Renal cortex interstitium (tissue), 15 donors: Measurements from ENCODE around the gene TMEM132A. TPM values are rescaled to one million over a fixed set of nuclear protein-coding genes. Genes with fewer than 3 reads are reported as not detected.

Experiments used
- DNase-seq, 11 donors: peaks; one replicate each; pipeline ENCODE4 v3.0.0-alpha.2; 2013; ENCODE audit warnings: low read depth in 9 of 11, low spot score in 4 of 11; ENCODE audit errors: extremely low read depth in 1 of 11
- long read RNA-seq, 16 experiments: transcript quantifications; one replicate each; lab custom pipeline, GENCODE V29; 2026
- polyA plus RNA-seq, 3 donors: library from polyadenylated mRNA; unstranded; fragments of 120-200 nt; gene quantifications; one replicate each; pipeline ENCODE4 v1.2.1, GENCODE V29; 2013; ENCODE audit not compliant: insufficient read length in 3 of 3

Gene TMEM132A
- 10 to 100 TPM; 49.2 to 90.8 (median 83.4) TPM for polyA plus RNA-seq
- long read RNA-seq, donor 1, partial matches to known transcripts: 0 of 3 reads
- long read RNA-seq, donor 1, other reads (novel, unspliced or antisense): 0 of 3 reads
- long read RNA-seq, donor 2, partial matches to known transcripts: 6 of 8 reads
- long read RNA-seq, donor 2, other reads (novel, unspliced or antisense): 0 of 8 reads
- long read RNA-seq, donor 3, transcript TMEM132A-202 (11 exons, 3,346 nt): major isoform, 8 of 20 reads
- long read RNA-seq, donor 3, transcript TMEM132A-201 (11 exons, 3,480 nt): minor isoform, 7 of 20 reads
- long read RNA-seq, donor 3, partial matches to known transcripts: 5 of 20 reads
- long read RNA-seq, donor 3, other reads (novel, unspliced or antisense): 0 of 20 reads
- long read RNA-seq, donor 4, transcript TMEM132A-201 (11 exons, 3,480 nt): major isoform, 5 of 8 reads
- long read RNA-seq, donor 4, partial matches to known transcripts: 0 of 8 reads
- long read RNA-seq, donor 4, other reads (novel, unspliced or antisense): 0 of 8 reads
- long read RNA-seq, donor 5: 0 reads
- long read RNA-seq, donor 6, partial matches to known transcripts: 0 of 2 reads
- long read RNA-seq, donor 6, other reads (novel, unspliced or antisense): 0 of 2 reads
- long read RNA-seq, donor 7, partial matches to known transcripts: 0 of 5 reads
- long read RNA-seq, donor 7, other reads (novel, unspliced or antisense): 0 of 5 reads
- long read RNA-seq, donor 8, transcript TMEM132A-202 (11 exons, 3,346 nt): major isoform, 6 of 26 reads
- long read RNA-seq, donor 8, partial matches to known transcripts: 13 of 26 reads
- long read RNA-seq, donor 8, other reads (novel, unspliced or antisense): 0 of 26 reads
- long read RNA-seq, donor 9, transcript TMEM132A-202 (11 exons, 3,346 nt): major isoform, 5 of 17 reads
- long read RNA-seq, donor 9, partial matches to known transcripts: 12 of 17 reads
- long read RNA-seq, donor 9, other reads (novel, unspliced or antisense): 0 of 17 reads
- long read RNA-seq, donor 10, partial matches to known transcripts: 6 of 8 reads
- long read RNA-seq, donor 10, other reads (novel, unspliced or antisense): 0 of 8 reads
- long read RNA-seq, donor 11, transcript TMEM132A-202 (11 exons, 3,346 nt): major isoform, 7 of 8 reads
- long read RNA-seq, donor 11, partial matches to known transcripts: 0 of 8 reads
- long read RNA-seq, donor 11, other reads (novel, unspliced or antisense): 0 of 8 reads
- long read RNA-seq, donor 12, partial matches to known transcripts: 0 of 2 reads
- long read RNA-seq, donor 12, other reads (novel, unspliced or antisense): 0 of 2 reads
- long read RNA-seq, donor 13: 0 reads
- long read RNA-seq, donor 14, transcript TMEM132A-202 (11 exons, 3,346 nt): major isoform, 5 of 23 reads
- long read RNA-seq, donor 14, partial matches to known transcripts: 13 of 23 reads
- long read RNA-seq, donor 14, other reads (novel, unspliced or antisense): 0 of 23 reads
- long read RNA-seq, donor 15, partial matches to known transcripts: 0 of 1 reads
- long read RNA-seq, donor 15, other reads (novel, unspliced or antisense): 0 of 1 reads
- long read RNA-seq, donor 16, transcript TMEM132A-202 (11 exons, 3,346 nt): minor isoform, 10 of 27 reads
- long read RNA-seq, donor 16, transcript TMEM132A-201 (11 exons, 3,480 nt): major isoform, 11 of 27 reads
- long read RNA-seq, donor 16, partial matches to known transcripts: 5 of 27 reads
- long read RNA-seq, donor 16, other reads (novel, unspliced or antisense): 0 of 27 reads

GRCh38 chr11:60924110-60924905 is at the start of gene TMEM132A:
TMEM132A (plus strand) TSS chr11:60924460; CDS start chr11:60924634, 174 bp downstream.
- peak in 3 of 11 donors; percentile 61 to 72 (median 66) for DNase-seq

- no peak for DNase-seq
These were observed 48.7 kb upstream of the TMEM132A start for GRCh38 chr11:60875366-60876167.

- no peak for DNase-seq
These were observed 48.1 kb upstream of the TMEM132A start for GRCh38 chr11:60876168-60876485.

- DNase-seq: no peak
These were observed 45.8 kb upstream of the TMEM132A start for GRCh38 chr11:60878245-60879101.

- DNase-seq: no peak
These were observed 45.2 kb upstream of the TMEM132A start for GRCh38 chr11:60879104-60879503.

- DNase-seq: no peak
These were observed 44.2 kb upstream of the TMEM132A start for GRCh38 chr11:60879971-60880588.

- no peak for DNase-seq
These were observed 43.5 kb upstream of the TMEM132A start for GRCh38 chr11:60880643-60881282.

- no peak for DNase-seq
These were observed 36.7 kb upstream of the TMEM132A start for GRCh38 chr11:60887556-60887955.

GRCh38 chr11:60889869-60890311 is 34.4 kb upstream of the TMEM132A start:
- DNase-seq: no peak

- no peak for DNase-seq
These were observed 33.6 kb upstream of the TMEM132A start for GRCh38 chr11:60890696-60891095.

GRCh38 chr11:60891103-60891741 is 33.0 kb upstream of the TMEM132A start:
- DNase-seq: no peak

- no peak for DNase-seq
These were observed 28.6 kb upstream of the TMEM132A start for GRCh38 chr11:60895687-60896086.

- no peak for DNase-seq
These were observed 26.8 kb upstream of the TMEM132A start for GRCh38 chr11:60897496-60897895.
